NK-92 (cell line): ENCODE measurements around the gene CACNA2D3.

Source experiments
- DNase-seq: peaks from one replicate; lab custom pipeline; 2025; ENCODE audit not compliant: unreplicated experiment; lab: John Stamatoyannopoulos, UW

Gene CACNA2D3

GRCh38 chr3:54518011-54518675 lies 395.8 kb downstream of the CACNA2D3 start:
- no peak for DNase-seq

DNA sequence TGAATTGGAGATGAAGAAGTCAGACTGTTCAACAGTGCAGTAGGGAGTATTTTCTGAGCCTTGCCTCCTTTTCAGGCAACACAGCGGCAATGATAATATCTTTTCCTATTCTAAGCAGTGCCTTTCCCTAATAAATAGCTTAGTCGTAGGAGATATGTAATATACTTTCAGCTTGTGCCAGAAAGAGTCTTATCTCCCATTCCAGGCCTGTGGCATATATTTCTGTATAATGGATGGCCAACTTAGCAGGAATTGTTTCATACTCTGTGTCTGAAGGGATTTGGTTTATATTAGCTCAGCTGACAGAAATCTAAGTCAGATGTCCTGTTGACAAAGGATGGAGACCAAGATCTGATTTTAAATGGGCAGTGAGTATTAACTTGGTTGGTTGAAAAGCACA lies 397.1 kb downstream of the CACNA2D3 start:
- no peak for DNase-seq

DNA sequence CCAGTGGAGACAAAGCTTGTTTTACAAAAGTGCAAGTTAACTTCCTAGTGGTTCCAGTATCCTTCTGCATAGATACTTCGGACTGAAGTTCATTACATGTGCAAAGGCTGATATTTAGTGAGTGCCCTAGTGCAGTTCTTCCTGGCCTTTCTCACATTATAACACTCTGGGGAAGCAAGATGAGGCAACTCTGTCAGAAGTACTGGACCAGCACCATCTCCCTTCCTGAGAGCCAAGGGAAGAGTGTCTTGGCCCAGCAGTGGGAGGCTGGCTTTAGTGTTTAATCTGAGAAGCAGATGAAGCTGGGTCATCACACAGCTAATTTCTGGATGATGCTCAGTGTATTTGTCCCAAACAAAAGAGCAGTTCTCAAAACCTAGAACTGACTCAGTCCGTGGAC lies 397.7 kb downstream of the CACNA2D3 start:
- DNase-seq = no peak

DNA sequence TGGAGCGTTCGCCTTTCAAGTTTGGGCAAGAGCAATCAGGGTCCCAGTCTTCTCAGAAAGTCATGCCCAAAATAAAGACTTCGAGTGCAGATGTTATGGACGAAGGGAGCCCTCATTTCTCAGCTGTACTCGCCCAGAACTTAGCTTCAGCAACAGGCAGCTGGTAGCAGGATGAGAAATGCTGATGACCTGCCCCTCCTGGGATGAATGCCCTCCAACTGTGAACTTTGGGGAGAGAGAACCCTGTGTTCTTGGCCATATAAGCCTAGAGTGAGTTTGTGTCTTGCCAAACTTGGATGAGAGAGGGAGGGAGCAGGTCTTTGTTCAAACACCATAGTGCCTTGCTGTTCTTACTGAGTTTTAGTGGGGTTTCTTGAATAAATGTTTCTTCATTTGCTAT lies 405.2 kb downstream of the CACNA2D3 start:
- no peak for DNase-seq

- no peak for DNase-seq
Measured at GRCh38 chr3:54527953-54528352, 405.6 kb downstream of the CACNA2D3 start.

- DNase-seq = no peak
Measured at GRCh38 chr3:54528668-54529067, 406.3 kb downstream of the CACNA2D3 start.

DNA sequence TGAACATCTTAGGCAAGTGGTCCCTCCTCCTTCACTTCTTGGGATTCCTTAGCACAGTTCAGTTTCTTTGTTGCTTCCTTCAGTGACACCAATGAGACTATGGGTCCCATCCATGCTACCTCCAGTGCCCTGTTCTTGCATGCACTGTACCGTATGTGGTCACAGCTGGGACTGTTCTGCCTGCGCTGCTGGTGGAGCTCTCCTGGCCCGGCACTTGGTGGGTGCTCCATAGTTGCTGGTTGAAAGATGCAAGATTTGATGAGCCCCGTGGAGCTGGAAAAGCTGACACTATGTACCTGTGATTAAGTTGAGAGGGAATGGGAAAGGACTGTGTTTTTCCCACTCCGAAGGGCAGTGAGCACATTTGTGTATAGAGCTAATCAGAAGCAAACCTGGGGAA lies 407.7 kb downstream of the CACNA2D3 start:
- no peak for DNase-seq

- no peak for DNase-seq
Measured at GRCh38 chr3:54530944-54531343, 408.6 kb downstream of the CACNA2D3 start.

DNA sequence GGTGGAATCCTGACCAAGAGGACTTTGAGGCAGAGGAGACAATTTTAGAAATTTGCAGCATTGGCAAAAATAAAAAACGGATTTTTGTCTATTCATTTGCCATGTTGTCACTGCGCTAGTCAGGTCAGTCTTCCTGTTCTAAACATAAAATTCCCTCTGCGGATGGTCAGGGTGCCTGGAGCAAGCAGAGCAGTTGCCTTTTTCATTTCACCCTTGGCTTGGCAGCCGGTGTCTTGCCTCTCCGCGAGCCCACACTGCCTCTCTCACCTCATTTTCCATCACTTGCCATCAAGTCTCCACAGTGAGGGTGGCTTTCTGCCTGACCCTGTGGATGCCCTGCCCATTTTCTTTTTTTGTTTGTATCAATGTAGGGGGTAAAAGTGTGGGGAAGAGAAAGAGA lies 409.4 kb downstream of the CACNA2D3 start:
- no peak for DNase-seq

GRCh38 chr3:54533856-54534255 lies 411.5 kb downstream of the CACNA2D3 start:
- DNase-seq = no peak

DNA sequence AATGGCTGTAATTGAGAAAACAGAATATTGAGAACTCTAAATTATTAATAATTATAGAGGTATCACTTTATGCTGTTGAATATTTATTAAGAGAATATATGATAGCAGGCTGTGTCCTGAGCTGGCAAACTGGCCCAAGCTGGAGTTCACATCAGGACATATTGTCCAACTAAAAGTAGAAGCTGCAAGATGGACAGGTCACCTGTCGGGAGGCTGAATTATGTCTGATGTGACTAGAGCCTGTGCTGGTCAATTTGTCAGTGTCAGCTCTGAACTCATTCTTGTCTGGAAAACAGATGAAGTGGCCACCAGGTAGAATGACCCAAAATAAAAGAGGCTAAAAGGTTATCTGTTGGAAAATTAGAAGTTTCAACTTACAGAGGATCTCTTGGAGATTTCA lies 413.3 kb downstream of the CACNA2D3 start:
- DNase-seq = no peak

DNA sequence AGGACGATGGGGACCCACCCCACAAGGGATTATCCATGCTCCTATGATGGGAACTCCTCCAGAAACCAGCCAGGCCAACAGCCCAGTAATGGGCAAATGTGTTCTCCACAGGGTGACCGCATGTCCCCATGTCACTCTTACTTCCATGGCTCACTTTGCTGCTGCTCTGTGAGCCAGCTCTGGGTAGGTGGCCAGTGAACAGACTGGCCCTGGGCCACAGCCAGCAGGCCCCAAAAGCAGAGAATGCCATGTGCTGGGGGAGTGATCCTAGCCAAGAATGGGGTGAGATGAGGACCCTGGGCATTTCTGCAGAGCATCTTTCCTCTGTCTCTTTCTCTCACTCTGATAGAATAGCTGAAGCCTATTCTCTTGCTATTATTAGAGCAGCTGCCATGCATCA lies 414.1 kb downstream of the CACNA2D3 start:
- no peak for DNase-seq

- no peak for DNase-seq
Measured at GRCh38 chr3:54537506-54537905, 415.2 kb downstream of the CACNA2D3 start.

DNA sequence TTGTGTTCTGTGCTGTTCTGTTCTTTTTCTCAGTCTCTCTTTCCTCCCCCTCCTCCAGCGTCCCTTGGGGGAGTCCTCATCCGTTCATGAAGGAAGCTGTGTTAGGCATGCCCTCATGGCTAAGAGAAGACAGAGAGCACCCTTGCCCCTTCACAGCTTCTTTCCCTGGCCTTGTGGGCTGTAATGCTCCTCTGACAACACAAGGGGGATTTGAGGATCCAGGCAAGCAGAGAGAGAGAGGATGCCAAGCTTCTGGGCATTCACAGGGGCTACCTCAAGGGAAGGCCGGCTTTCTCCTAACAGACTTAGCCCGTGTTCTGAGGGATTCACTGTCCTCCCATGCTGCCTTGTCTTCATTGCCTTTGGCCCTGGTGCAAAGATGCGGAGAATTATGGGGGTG lies 416.0 kb downstream of the CACNA2D3 start:
- no peak for DNase-seq

- DNase-seq = no peak
Measured at GRCh38 chr3:54541369-54541768, 419.0 kb downstream of the CACNA2D3 start.

- no peak for DNase-seq
Measured at GRCh38 chr3:54543446-54543845, 421.1 kb downstream of the CACNA2D3 start.

- no peak for DNase-seq
Measured at GRCh38 chr3:54547051-54547450, 424.7 kb downstream of the CACNA2D3 start.

DNA sequence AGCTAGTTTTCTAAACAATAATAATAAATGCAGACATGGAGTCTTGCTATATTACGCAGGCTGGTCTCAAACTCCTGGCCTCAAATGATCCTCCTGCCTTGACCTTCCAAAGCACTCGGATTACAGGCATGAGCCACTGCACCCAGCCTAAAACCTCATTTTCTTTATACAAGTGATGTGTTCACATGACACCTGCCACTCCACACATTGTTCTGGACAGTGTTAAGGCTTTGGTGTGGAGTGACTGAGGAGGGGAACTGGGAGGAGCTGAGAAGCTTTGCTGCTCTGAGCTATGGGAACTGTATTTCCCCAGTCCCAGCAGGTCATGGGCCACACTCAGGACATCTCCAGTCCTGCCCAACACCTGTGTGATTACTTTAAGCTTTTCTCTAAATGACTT lies 425.5 kb downstream of the CACNA2D3 start:
- DNase-seq = no peak

DNA sequence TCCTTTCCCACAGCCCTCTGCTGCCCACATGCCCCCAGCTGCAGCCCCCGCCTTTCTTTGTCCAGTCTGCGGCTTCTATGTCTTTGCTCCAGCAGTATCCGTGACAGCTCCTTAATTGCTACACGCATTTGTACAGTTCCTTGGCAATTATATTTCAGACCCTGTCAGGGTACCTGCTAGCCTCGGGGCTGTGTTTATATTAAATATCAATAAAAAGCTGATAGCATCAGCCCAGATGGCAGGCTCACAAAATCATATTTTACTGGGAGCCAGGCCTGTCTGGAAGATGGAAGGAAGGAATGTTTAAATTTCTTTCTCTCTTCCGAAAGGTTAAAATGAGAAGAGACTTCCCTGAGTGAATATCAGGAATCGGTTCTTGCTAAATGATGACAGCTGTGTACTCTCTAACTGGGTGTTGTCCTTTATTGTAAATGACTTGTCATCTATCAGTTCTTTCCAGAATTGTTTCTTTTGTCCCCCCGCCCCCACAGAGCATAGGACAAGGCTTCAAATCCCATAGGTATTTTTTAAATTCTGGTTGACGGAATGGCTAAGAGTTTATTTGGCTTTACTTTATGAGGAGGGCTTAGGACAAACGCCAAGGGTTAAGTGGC lies 427.4 kb downstream of the CACNA2D3 start:
- no peak for DNase-seq

GRCh38 chr3:54550221-54550977 lies 428.0 kb downstream of the CACNA2D3 start:
- DNase-seq = no peak

- DNase-seq = no peak
Measured at GRCh38 chr3:54556630-54557029, 434.3 kb downstream of the CACNA2D3 start.
